CD4-positive, alpha-beta T cell treated with Interleukin-6 at 100 ng/mL for 8 hours (primary cell): ENCODE data around the gene ACTA2.
"Not testable (repeated sequence)": the region's sequence is repeated elsewhere in the genome, so short reads cannot be mapped to it uniquely, and the experiment has no call there.

Experiments
- DNase-seq: peaks from one replicate; pipeline ENCODE4 v3.0.0-alpha.2; 2020; ENCODE audit warnings: mixed read lengths, low spot score

Gene ACTA2

GRCh38 chr10:88949912-88950837, 2.4 kb downstream of the ACTA2 start:
- DNase-seq, result no peak

- DNase-seq, result no peak
These were observed 3.5 kb downstream of the ACTA2 start for GRCh38 chr10:88949051-88949450.

- no peak for DNase-seq
These were observed 5.5 kb downstream of the ACTA2 start for GRCh38 chr10:88946965-88947590.

GRCh38 chr10:88946200-88946599, 6.4 kb downstream of the ACTA2 start:
- no peak for DNase-seq

GRCh38 chr10:88944813-88945212, 7.8 kb downstream of the ACTA2 start:
- no peak for DNase-seq

GRCh38 chr10:88943778-88944177, 8.8 kb downstream of the ACTA2 start:
- DNase-seq, result no peak

- no peak for DNase-seq
These were observed 11.5 kb downstream of the ACTA2 start for GRCh38 chr10:88941026-88941425.

- DNase-seq, result no peak
These were observed 13.6 kb downstream of the ACTA2 start for GRCh38 chr10:88938938-88939337.

- no peak for DNase-seq
These were observed 14.5 kb downstream of the ACTA2 start for GRCh38 chr10:88938039-88938438.

GRCh38 chr10:88936656-88937055, 15.9 kb downstream of the ACTA2 start:
- DNase-seq, result no peak

- DNase-seq, result peak; percentile 80
These were observed 17.5 kb downstream of the ACTA2 start for GRCh38 chr10:88934900-88935672.

GRCh38 chr10:88933564-88933963, 19.0 kb downstream of the ACTA2 start:
- no peak for DNase-seq

- peak; percentile 61 for DNase-seq
These were observed 19.9 kb downstream of the ACTA2 start for GRCh38 chr10:88932539-88933256.

GRCh38 chr10:88932029-88932428, 20.5 kb downstream of the ACTA2 start:
- not testable (repeated sequence) for DNase-seq

- DNase-seq, result no peak
These were observed 21.0 kb downstream of the ACTA2 start for GRCh38 chr10:88931548-88931947.

GRCh38 chr10:88928254-88928653, 24.3 kb downstream of the ACTA2 start:
- DNase-seq, result no peak

GRCh38 chr10:88927416-88927690, 25.2 kb downstream of the ACTA2 start:
- no peak for DNase-seq

- DNase-seq, result no peak
These were observed 25.8 kb downstream of the ACTA2 start for GRCh38 chr10:88926566-88927415.

GRCh38 chr10:88923520-88923919, 29.1 kb downstream of the ACTA2 start:
- DNase-seq, result no peak

- DNase-seq, result no peak
These were observed 30.5 kb downstream of the ACTA2 start for GRCh38 chr10:88922041-88922440.

- DNase-seq, result no peak
These were observed 31.5 kb downstream of the ACTA2 start for GRCh38 chr10:88920986-88921593.
